Memory B cell (primary cell): ENCODE data around the gene C19orf85.
"Not testable (repeated sequence)": the region's sequence is repeated elsewhere in the genome, so short reads cannot be mapped to it uniquely, and the experiment has no call there.

Experiments
- ATAC-seq: fragments of 150-1000 bp; cut with Tn5 transposase; 2 replicates; pipeline ENCODE4 v1.10.0; 2021; ENCODE audit warnings: low read depth, mild to moderate bottlenecking, moderate library complexity
- DNase-seq, 2 donors: peaks; one replicate each; pipeline ENCODE4 v3.0.0; 2022; ENCODE audit warnings: low spot score in 2 of 2
- H3K27ac Mint-ChIP-seq: one replicate; pipeline ENCODE4 v1.8.0; 2022; ENCODE audit warnings: mild to moderate bottlenecking, moderate library complexity, mixed read lengths
- H3K27me3 Mint-ChIP-seq: one replicate; pipeline ENCODE4 v1.8.0; 2022; ENCODE audit warnings: mixed read lengths
- H3K36me3 Mint-ChIP-seq: one replicate; pipeline ENCODE4 v1.8.0; 2022; ENCODE audit warnings: mild to moderate bottlenecking, mixed read lengths
- H3K4me1 Mint-ChIP-seq: one replicate; pipeline ENCODE4 v1.8.0; 2022; ENCODE audit warnings: mixed read lengths
- H3K4me3 Mint-ChIP-seq: one replicate; pipeline ENCODE4 v1.8.0; 2022; ENCODE audit warnings: mild to moderate bottlenecking, moderate library complexity, mixed read lengths
- H3K9me3 Mint-ChIP-seq: one replicate; pipeline ENCODE4 v1.8.0; 2022; ENCODE audit warnings: mixed read lengths

Gene C19orf85

GRCh38 chr19:55440411-55441105, 24.0 kb downstream of the C19orf85 start:
- Mint-ChIP-seq H3K4me1 (peaks cover 22% of the 10 kb centered on the region), H3K27me3 (peaks cover 44% of the 10 kb centered on the region), H3K4me3 (no peak overlapping the region), H3K9me3 (peaks cover 3% of the 10 kb centered on the region), H3K27ac (no peak overlapping the region), H3K36me3 (peaks cover 6% of the 10 kb centered on the region)
- DNase-seq: peak in 1 of 2 donors; percentile 16
- ATAC-seq: no peak

GRCh38 chr19:55439052-55439451, 25.5 kb downstream of the C19orf85 start:
- Mint-ChIP-seq H3K4me1 (peaks cover 22% of the 10 kb centered on the region), H3K9me3 (peaks cover 3% of the 10 kb centered on the region), H3K36me3 (peaks cover 6% of the 10 kb centered on the region), H3K27ac (no peak overlapping the region), H3K4me3 (no peak overlapping the region), H3K27me3 (peaks cover 38% of the 10 kb centered on the region)
- DNase-seq (no peak), ATAC-seq (no peak)

- Mint-ChIP-seq H3K4me3 (no peak overlapping the region), H3K36me3 (peaks cover 6% of the 10 kb centered on the region), H3K27ac (no peak overlapping the region), H3K4me1 (peaks cover 16% of the 10 kb centered on the region), H3K9me3 (peaks cover 3% of the 10 kb centered on the region), H3K27me3 (peaks cover 30% of the 10 kb centered on the region)
- DNase-seq: no peak
- ATAC-seq: no peak
Measured at GRCh38 chr19:55437410-55437809, 27.1 kb downstream of the C19orf85 start.

GRCh38 chr19:55436847-55437246, 27.7 kb downstream of the C19orf85 start:
- Mint-ChIP-seq H3K27me3 (peaks cover 34% of the 10 kb centered on the region), H3K27ac (no peak overlapping the region), H3K4me1 (peaks cover 16% of the 10 kb centered on the region), H3K36me3 (peaks cover 6% of the 10 kb centered on the region), H3K4me3 (no peak overlapping the region), H3K9me3 (peaks cover 3% of the 10 kb centered on the region)
- ATAC-seq: no peak
- DNase-seq: no peak

GRCh38 chr19:55435020-55435419, 29.5 kb downstream of the C19orf85 start:
- peaks cover 39% of the 10 kb centered on the region for H3K27me3 Mint-ChIP-seq

GRCh38 chr19:55434356-55434919, 30.1 kb downstream of the C19orf85 start:
- no peak for DNase-seq
- peaks cover 3% of the 10 kb centered on the region for H3K9me3 Mint-ChIP-seq
- H3K4me3 Mint-ChIP-seq: no peak overlapping the region
- no peak for ATAC-seq
- peaks cover 2% of the 10 kb centered on the region for H3K4me1 Mint-ChIP-seq
- peaks cover 3% of the 10 kb centered on the region for H3K36me3 Mint-ChIP-seq
- peaks cover 36% of the 10 kb centered on the region for H3K27me3 Mint-ChIP-seq
- no peak overlapping the region for H3K27ac Mint-ChIP-seq

More at GRCh38 chr19:55435020-55435419, 29.5 kb downstream of the C19orf85 start:
- Mint-ChIP-seq H3K9me3 (peaks cover 3% of the 10 kb centered on the region), H3K36me3 (peaks cover 3% of the 10 kb centered on the region), H3K27ac (no peak overlapping the region), H3K4me3 (no peak overlapping the region), H3K4me1 (peaks cover 7% of the 10 kb centered on the region)
- ATAC-seq (no peak), DNase-seq (no peak)

GRCh38 chr19:55433292-55433691, 31.3 kb downstream of the C19orf85 start:
- DNase-seq (no peak), ATAC-seq (no peak)
- Mint-ChIP-seq H3K27ac (no peak overlapping the region), H3K4me3 (no peak overlapping the region), H3K9me3 (no peaks in the 10 kb centered on the region), H3K4me1 (peaks cover 2% of the 10 kb centered on the region), H3K27me3 (peaks cover 34% of the 10 kb centered on the region), H3K36me3 (peaks cover 2% of the 10 kb centered on the region)

GRCh38 chr19:55432241-55432959, 32.2 kb downstream of the C19orf85 start:
- H3K4me3 Mint-ChIP-seq: no peak overlapping the region
- no peaks in the 10 kb centered on the region for H3K9me3 Mint-ChIP-seq
- H3K4me1 Mint-ChIP-seq: peaks cover under 1% of the 10 kb centered on the region
- ATAC-seq (no peak), DNase-seq (no peak)
- H3K27me3 Mint-ChIP-seq: peaks cover 32% of the 10 kb centered on the region
- no peak overlapping the region for H3K27ac Mint-ChIP-seq
- peaks cover 2% of the 10 kb centered on the region for H3K36me3 Mint-ChIP-seq

- H3K27ac Mint-ChIP-seq: no peak overlapping the region
- peaks cover 2% of the 10 kb centered on the region for H3K36me3 Mint-ChIP-seq
- ATAC-seq: no peak
- no peak overlapping the region for H3K4me3 Mint-ChIP-seq
- no peaks in the 10 kb centered on the region for H3K4me1 Mint-ChIP-seq
- H3K27me3 Mint-ChIP-seq: peaks cover 30% of the 10 kb centered on the region
- no peaks in the 10 kb centered on the region for H3K9me3 Mint-ChIP-seq
- DNase-seq: no peak
Measured at GRCh38 chr19:55431183-55431582, 33.4 kb downstream of the C19orf85 start.

- peaks cover 28% of the 10 kb centered on the region for H3K27me3 Mint-ChIP-seq
- no peak overlapping the region for H3K27ac Mint-ChIP-seq
- no peaks in the 10 kb centered on the region for H3K4me1 Mint-ChIP-seq
- H3K9me3 Mint-ChIP-seq: no peaks in the 10 kb centered on the region
- ATAC-seq (no peak), DNase-seq (no peak)
- H3K4me3 Mint-ChIP-seq: no peak overlapping the region
- peaks cover 2% of the 10 kb centered on the region for H3K36me3 Mint-ChIP-seq
Measured at GRCh38 chr19:55426042-55426441, 38.5 kb downstream of the C19orf85 start.

- ATAC-seq: no peak
- Mint-ChIP-seq H3K4me1 (no peaks in the 10 kb centered on the region), H3K9me3 (no peaks in the 10 kb centered on the region), H3K27ac (no peak overlapping the region), H3K4me3 (no peak overlapping the region), H3K27me3 (peaks cover 19% of the 10 kb centered on the region), H3K36me3 (peaks cover 2% of the 10 kb centered on the region)
- DNase-seq: no peak
Measured at GRCh38 chr19:55424518-55424917, 40.0 kb downstream of the C19orf85 start.

- no peak for DNase-seq
- Mint-ChIP-seq H3K9me3 (no peaks in the 10 kb centered on the region), H3K36me3 (no peaks in the 10 kb centered on the region), H3K4me1 (no peaks in the 10 kb centered on the region), H3K27me3 (peaks cover 14% of the 10 kb centered on the region), H3K4me3 (no peak overlapping the region), H3K27ac (no peak overlapping the region)
- ATAC-seq: no peak
Measured at GRCh38 chr19:55423225-55424005, 41.1 kb downstream of the C19orf85 start.

GRCh38 chr19:55421281-55421680, 43.3 kb downstream of the C19orf85 start:
- H3K27ac Mint-ChIP-seq, H3K4me3 Mint-ChIP-seq, ATAC-seq, DNase-seq, H3K9me3 Mint-ChIP-seq, H3K36me3 Mint-ChIP-seq, H3K4me1 Mint-ChIP-seq: not testable (repeated sequence)
- H3K27me3 Mint-ChIP-seq: peaks cover 11% of the 10 kb centered on the region
